GM19351 (cell line): Measurements from ENCODE around the gene MCM9.
A peak's percentile ranks its signal among the peaks of the same experiment; 100 is the strongest.

Experiments
- ATAC-seq: cut with Tn5 transposase; IDR thresholded peaks from one replicate; pipeline ENCODE4 v1.9.1; 2021; ENCODE audit warnings: mild to moderate bottlenecking, moderate library complexity; ENCODE audit not compliant: unreplicated experiment

MCM9 gene

DNA sequence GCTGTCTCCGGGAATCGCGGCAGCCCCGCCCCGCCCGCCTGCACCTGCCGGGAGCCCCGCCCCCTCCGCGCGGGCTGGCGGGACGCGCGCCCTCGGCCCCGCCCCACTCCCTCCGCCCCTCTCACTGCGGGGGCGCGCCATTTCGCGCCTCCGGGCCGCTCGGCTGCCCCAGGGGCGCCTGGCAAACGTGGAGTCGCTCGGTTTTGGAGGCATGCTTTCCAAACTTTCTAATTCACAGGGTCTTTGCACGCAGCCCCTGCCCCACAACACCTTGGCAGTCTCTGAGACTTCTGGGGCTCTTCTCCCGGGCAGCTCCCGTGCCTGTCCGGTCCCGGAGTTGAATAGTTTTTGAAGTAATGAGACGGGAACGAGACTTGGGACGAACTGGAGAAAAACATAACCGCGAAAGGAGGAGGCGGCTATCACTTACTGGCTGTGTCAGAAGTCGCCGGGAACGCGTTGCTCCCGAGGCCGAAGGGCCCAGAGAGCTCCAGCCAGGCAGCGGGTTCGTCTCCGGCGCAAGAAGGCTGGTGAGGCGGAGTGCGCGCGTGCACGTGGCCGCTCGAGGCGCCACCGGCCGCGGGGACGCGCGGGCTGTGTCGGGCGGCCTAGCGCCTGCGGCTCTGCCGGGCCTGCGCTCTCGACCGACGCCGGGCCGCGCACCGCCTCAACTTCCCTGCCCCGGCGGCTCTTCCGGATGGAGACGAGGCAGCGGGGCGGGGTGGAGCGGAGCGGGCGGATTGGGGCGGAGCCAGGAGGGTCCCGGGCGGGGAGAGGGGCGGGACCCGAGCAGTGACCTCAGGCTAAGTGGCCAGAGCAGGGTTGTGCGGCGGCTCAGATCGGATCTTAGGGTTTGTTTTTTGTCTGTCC is at the start of gene MCM9:
Gene MCM9 (minus strand): TSS at position 699 of the 870 bp plus-strand sequence. CDS start 3,436 bp downstream, outside the sequence.
- peak; percentile 94 for ATAC-seq

DNA sequence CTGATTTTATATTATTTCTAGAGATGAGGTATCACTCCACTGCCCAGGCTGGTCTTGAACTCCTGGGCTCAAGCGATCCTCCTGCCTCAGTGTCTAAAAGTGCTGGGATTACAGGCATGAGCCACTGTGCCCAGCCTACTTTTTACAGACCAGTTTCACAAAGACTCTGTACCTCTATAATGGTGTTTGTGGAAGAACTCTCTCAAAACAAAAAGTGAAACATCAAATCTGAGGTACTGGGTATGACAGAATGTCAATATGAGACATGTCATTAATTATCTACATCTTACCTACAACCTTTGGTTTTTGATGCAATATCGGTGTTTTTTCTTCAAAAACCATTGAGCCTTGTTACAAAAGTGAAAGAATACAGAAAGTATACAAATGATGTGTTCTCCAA is 49.4 kb upstream of the MCM9 start:
- peak; percentile 77 for ATAC-seq

DNA sequence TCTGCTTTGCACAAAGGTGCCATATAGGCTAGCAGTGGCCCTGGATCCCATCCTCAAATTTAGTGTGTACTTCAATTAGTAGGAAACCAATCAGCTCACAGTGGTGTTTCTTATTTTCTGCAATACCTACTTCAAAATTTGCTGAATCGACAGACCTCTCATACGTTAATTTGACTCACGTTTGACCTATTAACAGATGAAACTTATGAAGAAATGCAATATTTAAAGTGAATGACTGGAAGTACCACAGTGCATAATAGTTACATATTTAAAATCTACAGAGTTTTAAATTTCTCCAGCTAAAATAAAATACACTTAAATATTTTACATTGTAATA is 47.6 kb upstream of the MCM9 start:
- no peak for ATAC-seq

DNA sequence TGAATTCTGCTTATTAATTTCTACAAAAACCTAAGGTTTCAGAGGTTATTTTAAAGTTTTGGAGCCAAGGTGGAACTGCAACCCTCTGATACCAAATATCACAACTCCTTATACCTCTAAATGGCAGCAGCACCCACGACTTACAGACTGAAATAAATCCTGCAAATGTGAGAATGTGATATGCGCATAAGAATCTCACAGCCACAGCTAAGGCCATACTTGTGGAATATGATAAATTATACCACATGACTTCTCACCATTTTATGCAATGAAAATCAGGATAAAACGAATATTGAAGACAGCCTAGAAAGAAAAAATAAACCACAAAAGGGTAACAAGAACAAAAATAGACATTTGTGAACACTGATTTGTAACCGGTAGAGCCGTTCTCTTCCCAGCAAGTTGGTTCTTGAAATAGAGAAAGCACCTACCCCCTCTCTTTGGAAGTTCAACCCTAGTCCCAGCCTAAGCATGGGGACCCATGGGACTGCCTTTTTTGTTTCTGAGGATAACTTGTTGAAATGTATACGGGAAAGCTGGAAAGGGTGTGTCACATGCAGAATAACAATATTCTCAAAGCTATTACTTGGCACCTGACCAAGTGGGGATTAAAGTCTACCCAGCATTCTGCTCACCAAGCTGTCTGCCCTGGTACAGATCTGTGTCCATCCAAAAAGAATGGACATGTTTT is 47.1 kb upstream of the MCM9 start:
- ATAC-seq: no peak

GRCh38 chr6:118980063-118980462 is 45.1 kb upstream of the MCM9 start:
- ATAC-seq: no peak

DNA sequence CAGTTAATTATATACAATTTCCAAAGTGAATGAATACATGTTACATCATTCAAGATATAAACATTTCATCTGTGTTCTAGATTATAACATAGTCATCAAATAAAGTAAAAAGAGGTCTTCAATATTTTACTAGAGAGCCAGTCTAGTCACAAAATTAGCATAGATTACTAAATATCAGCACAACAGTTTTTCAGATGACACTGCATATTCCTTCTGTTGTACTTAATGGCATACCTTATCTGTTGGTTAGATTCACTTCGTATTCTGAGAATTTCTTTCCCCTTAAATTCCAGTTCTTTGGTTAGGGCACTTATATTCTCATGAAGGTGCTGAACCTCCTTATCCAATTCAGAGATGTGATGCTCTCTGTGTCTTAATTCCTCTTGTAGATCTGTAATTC is 39.8 kb upstream of the MCM9 start:
- ATAC-seq: no peak

GRCh38 chr6:118971682-118972081 is 36.7 kb upstream of the MCM9 start:
- ATAC-seq: no peak

DNA sequence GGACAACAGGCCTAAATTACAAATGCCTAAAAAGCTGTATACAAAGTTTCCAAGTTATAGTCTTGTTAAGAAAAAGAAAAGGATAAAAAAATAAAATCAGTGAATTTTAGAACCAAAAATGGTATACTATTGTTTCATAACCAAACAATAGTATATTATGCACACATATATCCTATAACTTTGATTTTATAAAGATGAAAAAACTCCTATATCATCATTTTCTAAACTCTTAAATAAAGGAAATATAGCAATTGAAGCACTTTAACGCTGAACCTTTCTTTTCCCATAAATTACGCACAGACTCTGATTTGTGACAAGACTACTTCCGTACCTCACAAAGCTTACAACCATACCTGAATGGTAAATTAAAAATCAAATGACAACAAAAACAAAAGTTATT is 35.9 kb upstream of the MCM9 start:
- no peak for ATAC-seq

- peak; percentile 58 for ATAC-seq
Measured at GRCh38 chr6:118968416-118968815, 33.5 kb upstream of the MCM9 start.

DNA sequence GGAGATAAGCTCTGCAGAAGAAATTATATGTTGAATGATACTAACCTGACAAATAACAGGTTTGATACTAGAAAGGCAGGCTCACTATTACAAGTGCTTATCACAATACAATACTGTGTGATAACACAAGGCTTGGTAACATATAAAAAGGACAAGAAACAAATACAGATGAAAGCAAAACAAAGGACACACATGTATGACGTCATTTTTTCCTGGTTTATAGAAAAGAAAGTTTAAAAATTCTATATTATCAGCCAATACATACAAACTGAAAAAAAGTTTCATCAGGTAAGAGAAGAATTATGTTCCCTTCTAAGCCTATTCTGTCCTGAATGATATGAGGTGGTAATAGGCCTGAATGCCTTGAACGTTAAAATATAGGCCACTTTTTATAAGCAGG is 32.3 kb upstream of the MCM9 start:
- no peak for ATAC-seq

- no peak for ATAC-seq
Measured at GRCh38 chr6:118965843-118966370, 30.9 kb upstream of the MCM9 start.

- ATAC-seq: no peak
Measured at GRCh38 chr6:118965371-118965770, 30.4 kb upstream of the MCM9 start.

DNA sequence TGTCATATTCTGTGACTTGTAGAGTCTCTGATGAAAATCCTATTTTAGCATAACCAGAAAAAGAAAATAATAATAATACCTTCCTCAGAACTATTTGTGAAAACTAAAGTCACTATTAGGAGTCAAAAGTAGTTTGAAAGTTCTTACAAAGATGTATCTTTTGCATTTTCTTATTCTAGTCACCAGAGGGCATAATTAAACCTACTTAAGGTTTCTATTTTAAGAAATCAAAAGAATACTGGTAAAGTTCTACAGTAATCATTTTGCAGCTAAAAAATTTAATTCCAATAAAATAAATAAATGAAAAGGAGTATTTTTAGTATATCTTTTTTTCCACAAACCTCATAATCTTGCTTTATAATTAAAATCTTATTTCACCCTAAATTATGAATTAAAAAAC is 28.0 kb upstream of the MCM9 start:
- ATAC-seq: no peak

DNA sequence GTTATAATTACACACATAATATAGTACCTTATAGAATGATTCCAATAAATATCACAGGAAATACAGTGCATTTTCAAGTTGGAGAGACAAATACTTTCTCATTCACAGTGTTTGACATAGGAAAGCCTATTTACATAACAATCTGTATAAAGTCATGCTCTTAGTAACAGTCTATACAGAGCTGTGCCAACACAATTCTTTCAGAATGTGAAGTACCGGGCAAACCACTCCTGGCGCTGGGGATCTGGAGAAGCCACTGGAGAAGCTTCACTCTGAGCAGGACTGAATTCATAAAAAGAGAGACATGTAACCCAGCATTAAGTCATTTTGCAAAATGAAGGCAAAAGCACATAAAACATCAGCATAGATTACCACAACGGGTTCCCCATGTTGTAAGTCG is 24.9 kb upstream of the MCM9 start:
- ATAC-seq: no peak

GRCh38 chr6:118953391-118953790 is 18.4 kb upstream of the MCM9 start:
- no peak for ATAC-seq

- no peak for ATAC-seq
Measured at GRCh38 chr6:118952683-118953082, 17.7 kb upstream of the MCM9 start.

- ATAC-seq: no peak
Measured at GRCh38 chr6:118945217-118945616, 10.3 kb upstream of the MCM9 start.

DNA sequence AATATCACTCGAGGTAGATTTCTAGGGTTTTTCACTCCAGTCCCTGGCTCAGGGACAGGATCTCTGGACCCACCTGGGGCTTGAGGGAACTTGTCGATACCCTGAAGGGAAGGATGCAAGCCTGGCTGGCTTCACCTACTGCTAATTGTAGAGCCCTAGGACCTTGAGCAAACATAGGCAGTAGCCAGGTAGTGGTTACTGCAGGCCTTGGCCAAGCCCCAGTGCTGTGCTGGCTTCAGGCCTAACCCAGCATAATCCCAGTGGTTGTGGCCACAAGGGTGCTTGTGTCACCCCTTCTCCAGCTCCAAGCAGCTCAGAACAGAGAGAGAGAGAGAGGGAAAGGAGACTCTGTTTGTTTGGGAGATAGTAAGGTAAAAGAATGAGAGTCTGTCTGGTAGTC is 5.8 kb upstream of the MCM9 start:
- ATAC-seq: no peak

DNA sequence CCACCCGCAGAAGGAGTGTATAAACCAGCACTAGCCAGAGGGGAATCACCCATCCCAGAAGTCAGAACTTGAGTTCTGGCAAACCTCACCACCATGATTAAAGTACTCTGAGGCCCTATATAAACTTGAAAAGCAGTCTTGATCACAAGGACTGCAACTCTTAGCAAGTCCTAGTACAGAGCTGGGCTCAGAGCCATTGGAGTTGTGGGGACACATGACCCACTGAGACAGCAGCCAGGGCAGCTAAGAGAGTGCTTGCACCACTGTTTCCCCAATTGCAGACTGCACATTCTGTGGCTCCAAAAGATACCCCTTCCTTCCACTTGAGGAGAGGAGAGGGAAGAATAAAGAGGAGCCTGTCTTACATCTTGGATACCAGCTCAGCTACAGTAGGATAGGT is 4.7 kb upstream of the MCM9 start:
- ATAC-seq: no peak

GRCh38 chr6:118935978-118936703 is 1.2 kb upstream of the MCM9 start:
- ATAC-seq: no peak

DNA sequence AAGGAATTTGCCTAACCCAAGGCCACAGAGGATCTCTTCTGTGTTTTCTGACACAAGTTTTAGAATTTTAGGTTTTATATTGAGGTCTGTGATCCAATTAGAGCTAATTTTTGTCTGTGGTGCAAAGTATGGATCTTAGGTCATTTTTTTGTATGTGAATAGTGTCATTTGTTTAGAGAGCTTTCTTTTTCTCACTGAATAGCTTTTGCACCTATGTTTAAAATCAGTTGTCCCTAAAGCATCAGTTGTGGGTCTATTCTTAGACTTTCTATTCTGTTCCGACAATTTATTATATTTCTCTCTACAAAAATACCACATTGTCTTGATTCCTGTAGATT is 341 bp upstream of the MCM9 start:
- ATAC-seq: peak; percentile 9
